Jurkat, Clone E6-1 (cell line): ENCODE data around the gene PRPF31.

Experiments used
- DNase-seq: peaks from one replicate; pipeline ENCODE4 v3.0.0-alpha.2; 2011; ENCODE audit warnings: low read depth, low spot score
- H3K4me3 ChIP-seq: 2 replicates; pipeline ENCODE4 v1.5.1; 2011; ENCODE audit warnings: mild to moderate bottlenecking, low read length, control low read depth, moderate library complexity

The PRPF31 gene

GRCh38 chr19:54173951-54174834, 58.6 kb downstream of the PRPF31 start:
- H3K4me3 ChIP-seq = no peak overlapping the region
- DNase-seq = no peak

- H3K4me3 ChIP-seq = no peak overlapping the region
- no peak for DNase-seq
These were observed 63.2 kb downstream of the PRPF31 start for GRCh38 chr19:54178581-54179261.

- DNase-seq = no peak
- no peak overlapping the region for H3K4me3 ChIP-seq
These were observed 63.8 kb downstream of the PRPF31 start for GRCh38 chr19:54179262-54179852.

- no peak overlapping the region for H3K4me3 ChIP-seq
- DNase-seq = no peak
These were observed 64.4 kb downstream of the PRPF31 start for GRCh38 chr19:54179921-54180461.

- H3K4me3 ChIP-seq = no peak overlapping the region
- no peak for DNase-seq
These were observed 65.1 kb downstream of the PRPF31 start for GRCh38 chr19:54180691-54181091.
